Lower leg skin (tissue), 3 donors: ENCODE measurements around the gene TMEM245.

Experiments
- POLR2A ChIP-seq, 2 donors: fragments of 450-650 bp; IDR thresholded peaks; one replicate each; pipeline ENCODE4 v1.6.1; 2016 to 2017; ENCODE audit warnings: antibody characterized with exemption in 2 of 2, mild to moderate bottlenecking in 1 of 2, moderate library complexity in 1 of 2
- TF ChIP-seq, protein P1 (sequence below), 3 donors: fragments of 450-650 bp; IDR thresholded peaks; one replicate each; pipeline ENCODE4 v1.5.1; 2016; ENCODE audit warnings: antibody characterized with exemption in 3 of 3, mild to moderate bottlenecking in 3 of 3, moderate library complexity in 2 of 3

DNA sequence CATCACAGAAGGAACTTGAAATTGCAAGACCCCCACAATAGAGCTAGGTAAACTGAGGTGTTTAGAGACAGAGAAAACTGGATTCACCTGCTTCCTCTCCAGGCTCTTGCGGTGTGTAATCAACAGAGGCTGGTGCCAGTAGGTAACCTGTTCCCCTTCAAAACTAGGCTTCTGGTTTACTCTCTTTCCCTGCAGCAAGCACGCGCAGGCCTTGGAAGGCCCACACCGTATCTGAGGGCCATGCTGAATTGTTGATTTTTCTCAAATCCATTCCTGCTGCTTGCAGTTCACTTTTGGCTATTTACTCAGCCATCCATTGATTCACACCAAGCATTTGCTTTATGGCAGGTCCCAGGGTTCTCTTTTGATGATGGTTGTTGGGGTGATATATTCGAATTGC is 48.0 kb upstream of the TMEM245 start:
- TF ChIP-seq, protein P1, sequence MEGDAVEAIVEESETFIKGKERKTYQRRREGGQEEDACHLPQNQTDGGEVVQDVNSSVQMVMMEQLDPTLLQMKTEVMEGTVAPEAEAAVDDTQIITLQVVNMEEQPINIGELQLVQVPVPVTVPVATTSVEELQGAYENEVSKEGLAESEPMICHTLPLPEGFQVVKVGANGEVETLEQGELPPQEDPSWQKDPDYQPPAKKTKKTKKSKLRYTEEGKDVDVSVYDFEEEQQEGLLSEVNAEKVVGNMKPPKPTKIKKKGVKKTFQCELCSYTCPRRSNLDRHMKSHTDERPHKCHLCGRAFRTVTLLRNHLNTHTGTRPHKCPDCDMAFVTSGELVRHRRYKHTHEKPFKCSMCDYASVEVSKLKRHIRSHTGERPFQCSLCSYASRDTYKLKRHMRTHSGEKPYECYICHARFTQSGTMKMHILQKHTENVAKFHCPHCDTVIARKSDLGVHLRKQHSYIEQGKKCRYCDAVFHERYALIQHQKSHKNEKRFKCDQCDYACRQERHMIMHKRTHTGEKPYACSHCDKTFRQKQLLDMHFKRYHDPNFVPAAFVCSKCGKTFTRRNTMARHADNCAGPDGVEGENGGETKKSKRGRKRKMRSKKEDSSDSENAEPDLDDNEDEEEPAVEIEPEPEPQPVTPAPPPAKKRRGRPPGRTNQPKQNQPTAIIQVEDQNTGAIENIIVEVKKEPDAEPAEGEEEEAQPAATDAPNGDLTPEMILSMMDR (IDR thresholded peaks at IDR 0.05): no peak
- TF ChIP-seq POLR2A (IDR thresholded peaks at IDR 0.05): no peak
